ENCODE measurements around the gene MMP14. TPM values are rescaled to one million over a fixed set of nuclear protein-coding genes. Genes with fewer than 3 reads are reported as not detected.

MMP14 gene
- total and polyA plus RNA-seq, 2 of the 13 experiments (the other 11 are each of a cell fraction or from before 2014, with no cell fraction given): 5.2 to 9.8 TPM

DNA sequence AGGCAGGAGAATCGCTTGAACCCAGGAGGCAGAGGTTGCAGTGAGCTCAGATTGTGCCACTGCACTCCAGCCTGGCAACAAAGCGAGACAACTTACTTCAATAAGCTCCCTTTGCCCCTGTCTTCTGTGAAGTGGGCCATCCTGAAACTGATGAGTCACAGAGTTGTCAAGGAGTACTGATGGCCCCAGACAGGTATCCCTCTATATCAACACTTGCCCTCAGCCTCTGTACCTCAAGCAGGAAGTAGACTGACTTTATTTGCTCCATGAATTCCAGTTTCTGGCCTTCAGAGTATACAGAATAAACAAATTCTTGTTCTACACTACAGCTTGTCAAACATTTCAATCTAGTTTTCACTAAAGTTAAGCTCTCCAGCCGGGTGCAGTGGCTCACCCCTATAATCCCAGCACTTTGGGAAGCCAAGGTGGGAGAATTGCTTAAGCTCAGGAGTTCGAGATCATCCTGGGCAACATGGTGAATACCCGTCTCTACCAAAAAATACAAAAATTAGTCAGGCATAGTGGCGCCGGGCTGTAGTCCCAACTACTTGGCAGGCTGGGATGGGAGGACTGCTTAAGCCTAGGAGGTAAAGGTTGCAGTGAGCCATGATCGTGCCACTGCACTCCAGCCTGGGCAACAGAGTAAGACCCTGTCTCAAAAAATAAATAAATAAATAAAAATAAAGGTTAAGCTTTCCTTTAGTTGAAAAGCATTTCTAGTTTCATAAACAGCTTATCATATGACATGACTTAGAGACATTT, 18.8 kb downstream of the MMP14 start (continued):
- TF ChIP-seq, protein P1, sequence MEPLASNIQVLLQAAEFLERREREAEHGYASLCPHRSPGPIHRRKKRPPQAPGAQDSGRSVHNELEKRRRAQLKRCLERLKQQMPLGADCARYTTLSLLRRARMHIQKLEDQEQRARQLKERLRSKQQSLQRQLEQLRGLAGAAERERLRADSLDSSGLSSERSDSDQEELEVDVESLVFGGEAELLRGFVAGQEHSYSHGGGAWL (CRISPR knock-in tag; IDR thresholded peaks at IDR 0.05): no peak
- TF ChIP-seq ZNF274 (CRISPR knock-in tag; IDR thresholded peaks at IDR 0.05) (no peak), KLF9 (CRISPR knock-in tag; IDR thresholded peaks at IDR 0.05; ENCODE audit: low read depth) (no peak), NPAS2 (CRISPR knock-in tag; IDR thresholded peaks at IDR 0.05; ENCODE audit: borderline replicate concordance) (no peak), ZNF326 (CRISPR knock-in tag; IDR thresholded peaks at IDR 0.05; ENCODE audit: borderline replicate concordance) (no peak), NKX3-1 (CRISPR knock-in tag; IDR thresholded peaks at IDR 0.05) (no peak), ELK4 (CRISPR knock-in tag; IDR thresholded peaks at IDR 0.05; ENCODE audit: borderline replicate concordance) (no peak), ZNF251 (CRISPR knock-in tag; IDR thresholded peaks at IDR 0.05) (no peak), ATF7-NPFF (CRISPR knock-in tag; IDR thresholded peaks at IDR 0.05; ENCODE audit: low read depth) (no peak), NFYC (CRISPR knock-in tag; IDR thresholded peaks at IDR 0.05) (no peak), RFX3 (CRISPR knock-in tag; IDR thresholded peaks at IDR 0.05) (no peak), NFE2L2 (IDR thresholded peaks at IDR 0.05; ENCODE audit: low read length) (peak; percentile 90), ATF1 (CRISPR knock-in tag; IDR thresholded peaks at IDR 0.05) (no peak), CENPT (CRISPR knock-in tag; IDR thresholded peaks at IDR 0.05; ENCODE audit: low read depth) (no peak), MZF1 (CRISPR knock-in tag; IDR thresholded peaks at IDR 0.05; ENCODE audit: borderline replicate concordance) (no peak), MYC (CRISPR knock-in tag; IDR thresholded peaks at IDR 0.05; ENCODE audit: borderline replicate concordance) (no peak), ZNF780A (CRISPR knock-in tag; IDR thresholded peaks at IDR 0.05) (no peak), CBX1 (IDR thresholded peaks at IDR 0.05; ENCODE audit: low read depth) (no peak), ZBTB10 (CRISPR knock-in tag; IDR thresholded peaks at IDR 0.05; ENCODE audit: borderline replicate concordance) (0 out of 2 replicates have a peak, but pooled peaks have one; percentile 34), CREBL2 (CRISPR knock-in tag; IDR thresholded peaks at IDR 0.05; ENCODE audit: borderline replicate concordance) (no peak), ZMAT3 (CRISPR knock-in tag; conservative IDR thresholded peaks at IDR 0.05) (no peak), IRF1 (CRISPR knock-in tag; IDR thresholded peaks at IDR 0.05; ENCODE audit: low read depth) (no peak), KDM1A (CRISPR knock-in tag; IDR thresholded peaks at IDR 0.05) (no peak), RFXANK (CRISPR knock-in tag; IDR thresholded peaks at IDR 0.05) (no peak), EEA1 (CRISPR knock-in tag; IDR thresholded peaks at IDR 0.05; ENCODE audit: borderline replicate concordance) (no peak)
- TF ChIP-seq, protein P2, sequence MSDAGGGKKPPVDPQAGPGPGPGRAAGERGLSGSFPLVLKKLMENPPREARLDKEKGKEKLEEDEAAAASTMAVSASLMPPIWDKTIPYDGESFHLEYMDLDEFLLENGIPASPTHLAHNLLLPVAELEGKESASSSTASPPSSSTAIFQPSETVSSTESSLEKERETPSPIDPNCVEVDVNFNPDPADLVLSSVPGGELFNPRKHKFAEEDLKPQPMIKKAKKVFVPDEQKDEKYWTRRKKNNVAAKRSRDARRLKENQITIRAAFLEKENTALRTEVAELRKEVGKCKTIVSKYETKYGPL (CRISPR knock-in tag; IDR thresholded peaks at IDR 0.05): no peak
